SH-SY5Y (cell line): ENCODE measurements around the gene STAC.

Experiments
- GATA2 ChIP-seq: IDR thresholded peaks from 2 replicates; pipeline ENCODE4 v1.6.1; 2011; ENCODE audit warnings: mild to moderate bottlenecking, low read depth, low read length
- GATA3 ChIP-seq: IDR thresholded peaks from 2 replicates; pipeline ENCODE4 v1.6.1; 2011; ENCODE audit warnings: low read depth, mild to moderate bottlenecking, low read length, moderate library complexity

DNA sequence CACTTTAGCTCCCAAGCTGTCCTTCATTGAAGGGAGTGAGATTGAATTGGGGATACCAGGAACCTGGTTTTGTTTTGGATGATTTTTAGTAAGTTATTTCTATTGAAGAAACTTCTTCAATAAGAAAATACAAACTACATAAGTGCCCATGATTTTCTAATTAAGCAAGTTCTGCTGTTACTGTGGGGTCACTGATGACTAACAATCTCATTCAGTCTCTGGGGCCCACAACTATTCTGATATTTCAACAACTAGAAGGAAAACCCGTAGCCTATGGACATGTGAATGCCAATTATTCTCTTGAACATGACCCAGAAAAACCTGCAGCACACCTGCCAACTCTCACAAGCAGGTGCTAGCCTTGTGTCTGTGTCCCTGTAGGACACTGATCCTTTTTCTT lies 199.4 kb downstream of the STAC start:
- TF ChIP-seq GATA3 (no peak), GATA2 (no peak)
